Medulla oblongata (tissue), 1 donor: ENCODE measurements around the gene REM2.

ENCODE experiments used
- DNase-seq: peaks from one replicate; pipeline ENCODE4 v3.0.0-alpha.2; 2015; ENCODE audit errors: extremely low spot score

Gene REM2

GRCh38 chr14:22883173-22883976 is at the start of gene REM2:
TSS of gene REM2 (plus strand) at chr14:22883222. CDS start at chr14:22883288, 66 bp downstream.
- DNase-seq = no peak

- DNase-seq = no peak
Measured at GRCh38 chr14:22835505-22835904, 47.5 kb upstream of the REM2 start.

- peak; percentile 64 for DNase-seq
Measured at GRCh38 chr14:22836301-22837113, 46.5 kb upstream of the REM2 start, which contains the start of gene MMP14. TSS of gene MMP14 (plus strand) at chr14:22836585. CDS start at chr14:22836818, 233 bp downstream.

- peak; percentile 59 for DNase-seq
Measured at GRCh38 chr14:22837114-22837749, 45.8 kb upstream of the REM2 start.

- peak; percentile 34 for DNase-seq
Measured at GRCh38 chr14:22837750-22838538, 45.1 kb upstream of the REM2 start.

- peak; percentile 53 for DNase-seq
Measured at GRCh38 chr14:22838631-22839041, 44.4 kb upstream of the REM2 start.

- DNase-seq = no peak
Measured at GRCh38 chr14:22839159-22839779, 43.8 kb upstream of the REM2 start.

- DNase-seq = no peak
Measured at GRCh38 chr14:22841311-22841710, 41.7 kb upstream of the REM2 start.

- DNase-seq = no peak
Measured at GRCh38 chr14:22841769-22842168, 41.3 kb upstream of the REM2 start.

- no peak for DNase-seq
Measured at GRCh38 chr14:22842211-22843122, 40.6 kb upstream of the REM2 start.

- DNase-seq = no peak
Measured at GRCh38 chr14:22843123-22843925, 39.7 kb upstream of the REM2 start.

GRCh38 chr14:22844221-22845102 is 38.6 kb upstream of the REM2 start:
- no peak for DNase-seq

- no peak for DNase-seq
Measured at GRCh38 chr14:22845103-22845394, 38.0 kb upstream of the REM2 start.

GRCh38 chr14:22845821-22846625 is 37.0 kb upstream of the REM2 start:
- DNase-seq = no peak

GRCh38 chr14:22846811-22847307 is 36.2 kb upstream of the REM2 start:
- DNase-seq = no peak

GRCh38 chr14:22847661-22848341 is 35.2 kb upstream of the REM2 start:
- DNase-seq = peak; percentile 21
